ENCODE results near the gene CYLC2. TPM values are rescaled to one million over a fixed set of nuclear protein-coding genes. Genes with fewer than 3 reads are reported as not detected.

The CYLC2 gene
- total and polyA plus RNA-seq, 11 donors: not detected

- no peaks in the 10 kb centered on the region for H3K36me3 ChIP-seq
- H3K27ac ChIP-seq: peak overlapping the region in 1 of 12 donors; percentile 24
- no peaks in the 10 kb centered on the region for H3K27me3 ChIP-seq
- ATAC-seq (peak; percentile 82 to 97 (median 92)), DNase-seq (peak in 4 of 5 donors; percentile 20 to 61 (median 50))
- H3K4me3 ChIP-seq: no peak overlapping the region
- WGBS, 4 donors: 40 to 48% (median 44%) methylated on average over 4 of the region's 4 CpGs
- intact Hi-C loops (cut with DNase I): no loop called here
- peaks cover 0 to 10% (median 0%) of the 10 kb centered on the region in 12 donors for H3K9me3 ChIP-seq
- TF ChIP-seq POLR2A (IDR thresholded peaks at IDR 0.05) (no peak), CTCF (IDR thresholded peaks at IDR 0.05) (no peak)
- no peaks in the 10 kb centered on the region for H3K4me1 ChIP-seq
These were observed 42.7 kb downstream of the CYLC2 start for GRCh38 chr9:103037508-103038477.

GRCh38 chr9:103041961-103042360, 46.8 kb downstream of the CYLC2 start:
- H3K27me3 ChIP-seq: no peaks in the 10 kb centered on the region
- no peaks in the 10 kb centered on the region for H3K36me3 ChIP-seq
- H3K4me1 ChIP-seq: no peaks in the 10 kb centered on the region
- WGBS, 4 donors: 76 to 88% (median 82%) methylated on average over 3 of the region's 3 CpGs
- no peak overlapping the region for H3K27ac ChIP-seq
- intact Hi-C loops (cut with DNase I): no loop called here
- TF ChIP-seq POLR2A (IDR thresholded peaks at IDR 0.05) (no peak), CTCF (IDR thresholded peaks at IDR 0.05) (no peak)
- H3K4me3 ChIP-seq: no peak overlapping the region
- H3K9me3 ChIP-seq: peaks cover 0 to 11% (median 0%) of the 10 kb centered on the region in 12 donors
- DNase-seq (no peak), ATAC-seq (no peak)
